NCI-H2107 treated with DMSO at 0.1 percent for 48 hours (cell line): ENCODE results near the gene SYK.
A peak's percentile ranks its signal among the peaks of the same experiment; 100 is the strongest.
"Not testable (repeated sequence)": the region's sequence is repeated elsewhere in the genome, so short reads cannot be mapped to it uniquely, and the experiment has no call there.

ENCODE experiments used
- DNase-seq: peaks from one replicate; lab custom pipeline; 2025; ENCODE audit not compliant: unreplicated experiment; lab: John Stamatoyannopoulos, UW

The SYK gene

GRCh38 chr9:90801241-90801972 lies at the start of gene SYK:
Gene SYK, plus strand, starts transcription at chr9:90801819. Its CDS starts 42,080 bp downstream, at chr9:90843899.
- DNase-seq = peak; percentile 22

GRCh38 chr9:90755514-90756371 lies 45.9 kb upstream of the SYK start:
- DNase-seq = peak; percentile 8

GRCh38 chr9:90760577-90760976 lies 41.0 kb upstream of the SYK start:
- not testable (repeated sequence) for DNase-seq

GRCh38 chr9:90766731-90767130 lies 34.9 kb upstream of the SYK start:
- DNase-seq = no peak

GRCh38 chr9:90767523-90768100 lies 34.0 kb upstream of the SYK start:
- no peak for DNase-seq

- no peak for DNase-seq
Measured at GRCh38 chr9:90770182-90770738, 31.4 kb upstream of the SYK start.

GRCh38 chr9:90770927-90771326 lies 30.7 kb upstream of the SYK start:
- no peak for DNase-seq

- no peak for DNase-seq
Measured at GRCh38 chr9:90772386-90772785, 29.2 kb upstream of the SYK start.

- DNase-seq = peak; percentile 18
Measured at GRCh38 chr9:90773617-90774016, 28.0 kb upstream of the SYK start.

- no peak for DNase-seq
Measured at GRCh38 chr9:90774071-90774470, 27.5 kb upstream of the SYK start.

GRCh38 chr9:90774682-90775081 lies 26.9 kb upstream of the SYK start:
- peak; percentile 21 for DNase-seq

- DNase-seq = no peak
Measured at GRCh38 chr9:90775657-90776056, 26.0 kb upstream of the SYK start.

GRCh38 chr9:90778746-90779145 lies 22.9 kb upstream of the SYK start:
- DNase-seq = no peak

GRCh38 chr9:90783552-90783951 lies 18.1 kb upstream of the SYK start:
- no peak for DNase-seq

- DNase-seq = no peak
Measured at GRCh38 chr9:90783964-90784363, 17.7 kb upstream of the SYK start.

- no peak for DNase-seq
Measured at GRCh38 chr9:90787771-90788460, 13.7 kb upstream of the SYK start.

- not testable (repeated sequence) for DNase-seq
Measured at GRCh38 chr9:90788527-90788926, 13.1 kb upstream of the SYK start.

- DNase-seq = no peak
Measured at GRCh38 chr9:90789408-90789807, 12.2 kb upstream of the SYK start.

GRCh38 chr9:90789862-90790261 lies 11.8 kb upstream of the SYK start:
- DNase-seq = no peak

GRCh38 chr9:90793024-90793423 lies 8.6 kb upstream of the SYK start:
- not testable (repeated sequence) for DNase-seq

- no peak for DNase-seq
Measured at GRCh38 chr9:90793729-90794128, 7.9 kb upstream of the SYK start.
